Fibroblast of the aortic adventitia (primary cell): ENCODE results near the gene GPR153. TPM values are rescaled to one million over a fixed set of nuclear protein-coding genes. Genes with fewer than 3 reads are reported as not detected.

Source experiments
- DNase-seq: peaks from one replicate; pipeline ENCODE4 v3.0.0-alpha.2; 2010; ENCODE audit warnings: low read depth
- H3K4me3 ChIP-seq: 2 replicates; pipeline ENCODE4 v1.5.1; 2011; ENCODE audit warnings: low read depth, mild to moderate bottlenecking, control low read depth, low read length, moderate library complexity
- CTCF ChIP-seq: IDR thresholded peaks from 2 replicates; pipeline ENCODE4 v1.5.1; 2011; ENCODE audit warnings: mild to moderate bottlenecking, low read length, control low read depth, inconsistent platforms; ENCODE audit not compliant: insufficient read depth
- total RNA-seq: library from RNA; depleted of rRNA; stranded (reverse); fragments of >200 nt; gene quantifications from 2 replicates; pipeline ENCODE4 v1.2.3, GENCODE V29; 2012; ENCODE audit warnings: low replicate concordance

Gene GPR153
- total RNA-seq, 1 donor, result 9.9 TPM

GRCh38 chr1:6287431-6287886 lies 26.6 kb upstream of the GPR153 start:
- TF ChIP-seq CTCF, result no peak

GRCh38 chr1:6287029-6287428 lies 26.1 kb upstream of the GPR153 start:
- no peak for DNase-seq
- TF ChIP-seq CTCF, result no peak
- no peak overlapping the region for H3K4me3 ChIP-seq

More at GRCh38 chr1:6287431-6287886, 26.6 kb upstream of the GPR153 start:
- no peak overlapping the region for H3K4me3 ChIP-seq
- peak; percentile 66 for DNase-seq

- no peak overlapping the region for H3K4me3 ChIP-seq
- DNase-seq, result no peak
- no peak for TF ChIP-seq CTCF
These were observed 25.4 kb upstream of the GPR153 start for GRCh38 chr1:6286266-6286665.

- no peak for TF ChIP-seq CTCF
- H3K4me3 ChIP-seq, result no peak overlapping the region
These were observed 24.4 kb upstream of the GPR153 start for GRCh38 chr1:6285336-6285735.

GRCh38 chr1:6282577-6283270 lies 21.8 kb upstream of the GPR153 start:
- DNase-seq, result no peak
- no peak for TF ChIP-seq CTCF
- no peak overlapping the region for H3K4me3 ChIP-seq

More at GRCh38 chr1:6285336-6285735, 24.4 kb upstream of the GPR153 start:
- no peak for DNase-seq

GRCh38 chr1:6281511-6282402 lies 20.9 kb upstream of the GPR153 start:
- no peak for DNase-seq
- no peak for TF ChIP-seq CTCF
- no peak overlapping the region for H3K4me3 ChIP-seq
